Neutrophil (primary cell): Measurements from ENCODE around the gene ARPC1B.

Experiments
- H3K27ac ChIP-seq: fragments of 200-600 bp; sonication (generic); 2 replicates; pipeline ENCODE4 v1.5.1; 2016; ENCODE audit warnings: mild to moderate bottlenecking, moderate library complexity
- H3K27me3 ChIP-seq: fragments of 200-600 bp; sonication (generic); 2 replicates; pipeline ENCODE4 v1.6.0; 2016; ENCODE audit warnings: mild to moderate bottlenecking
- H3K36me3 ChIP-seq: fragments of 200-600 bp; sonication (generic); 2 replicates; pipeline ENCODE4 v1.5.1; 2017
- H3K4me1 ChIP-seq, 2 experiments: fragments of 200-600 bp in 1 of 2; sonication (generic) in 1 of 2; 1 replicate in 1 of 2; 2 replicates in 1 of 2; pipeline versions ENCODE4 v1.5.1 to v1.6.1; 2013 to 2016; ENCODE audit warnings: low read depth in 1 of 2, low read length in 1 of 2, mild to moderate bottlenecking in 1 of 2, moderate library complexity in 1 of 2; ENCODE audit not compliant: control insufficient read depth in 1 of 2, insufficient read depth in 1 of 2
- H3K4me3 ChIP-seq, 2 experiments: fragments of 200-600 bp in 1 of 2; sonication (generic) in 1 of 2; 1 replicate in 1 of 2; 2 replicates in 1 of 2; pipeline ENCODE4 v1.5.1; 2013 to 2016; ENCODE audit warnings: low read depth in 1 of 2, low read length in 1 of 2, mild to moderate bottlenecking in 1 of 2, moderate library complexity in 1 of 2
- H3K9me3 ChIP-seq: fragments of 200-600 bp; sonication (generic); 2 replicates; pipeline ENCODE4 v1.5.1; 2016
- CTCF ChIP-seq: fragments of 200-600 bp; sonication (generic); IDR thresholded peaks from 2 replicates; pipeline ENCODE4 v1.5.1; 2016; ENCODE audit warnings: antibody characterized with exemption

Gene ARPC1B

GRCh38 chr7:99440195-99440594, 65.7 kb downstream of the ARPC1B start:
- no peak for TF ChIP-seq CTCF
- no peaks in the 10 kb centered on the region for H3K27me3 ChIP-seq
- no peak overlapping the region for H3K4me3 ChIP-seq
- no peak overlapping the region for H3K27ac ChIP-seq
- peaks cover 14 to 18% of the 10 kb centered on the region in 2 experiments for H3K4me1 ChIP-seq
- H3K9me3 ChIP-seq: no peaks in the 10 kb centered on the region
- H3K36me3 ChIP-seq: peaks cover 6% of the 10 kb centered on the region
